ENCODE measurements around the gene XPO6. TPM values are rescaled to one million over a fixed set of nuclear protein-coding genes. Genes with fewer than 3 reads are reported as not detected.

Gene XPO6
- total RNA-seq, 3 donors from 2014 or later = 97.6 to 138 (median 114) TPM

DNA sequence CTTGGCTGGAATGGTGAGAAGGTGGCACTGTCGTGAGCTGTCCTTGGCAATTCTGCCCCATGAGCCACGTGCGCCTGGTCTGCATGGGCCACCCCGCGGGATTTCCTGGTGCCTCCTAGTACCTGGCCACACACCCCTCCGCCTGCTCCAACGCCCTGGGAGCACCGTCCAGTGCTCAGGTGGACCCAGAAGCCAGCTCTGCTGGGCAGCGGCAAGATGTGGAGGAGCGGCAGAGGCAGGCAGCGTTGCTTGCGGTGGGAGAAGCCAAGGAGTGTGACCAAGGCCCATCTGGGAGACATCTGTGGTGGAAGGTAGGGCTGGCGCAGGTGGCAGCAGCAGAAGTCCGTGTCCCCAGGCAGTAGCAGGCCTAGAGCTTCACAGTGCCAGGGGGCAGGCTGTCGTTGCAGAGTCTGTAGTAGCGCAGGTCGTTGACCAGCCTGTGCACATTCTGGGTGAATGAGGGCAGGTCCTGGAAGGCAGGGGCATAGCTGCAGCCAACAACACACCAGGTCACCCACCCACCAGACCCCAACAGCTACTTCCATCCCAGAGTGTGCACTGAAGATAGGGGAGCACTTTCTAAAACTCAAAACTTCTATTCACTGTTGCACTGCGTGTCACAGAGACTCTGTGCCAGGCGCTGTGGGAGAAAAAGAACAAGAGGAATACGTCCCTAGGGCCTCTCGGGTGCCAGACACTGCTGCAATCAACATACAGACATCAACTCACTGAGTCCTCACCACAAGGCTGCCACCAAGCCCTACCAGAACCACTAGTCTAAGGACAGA, 113.4 kb downstream of the XPO6 start:
- peaks cover 14% of the 10 kb centered on the region for H3K36me3 ChIP-seq (ENCODE audit: low read depth)

DNA sequence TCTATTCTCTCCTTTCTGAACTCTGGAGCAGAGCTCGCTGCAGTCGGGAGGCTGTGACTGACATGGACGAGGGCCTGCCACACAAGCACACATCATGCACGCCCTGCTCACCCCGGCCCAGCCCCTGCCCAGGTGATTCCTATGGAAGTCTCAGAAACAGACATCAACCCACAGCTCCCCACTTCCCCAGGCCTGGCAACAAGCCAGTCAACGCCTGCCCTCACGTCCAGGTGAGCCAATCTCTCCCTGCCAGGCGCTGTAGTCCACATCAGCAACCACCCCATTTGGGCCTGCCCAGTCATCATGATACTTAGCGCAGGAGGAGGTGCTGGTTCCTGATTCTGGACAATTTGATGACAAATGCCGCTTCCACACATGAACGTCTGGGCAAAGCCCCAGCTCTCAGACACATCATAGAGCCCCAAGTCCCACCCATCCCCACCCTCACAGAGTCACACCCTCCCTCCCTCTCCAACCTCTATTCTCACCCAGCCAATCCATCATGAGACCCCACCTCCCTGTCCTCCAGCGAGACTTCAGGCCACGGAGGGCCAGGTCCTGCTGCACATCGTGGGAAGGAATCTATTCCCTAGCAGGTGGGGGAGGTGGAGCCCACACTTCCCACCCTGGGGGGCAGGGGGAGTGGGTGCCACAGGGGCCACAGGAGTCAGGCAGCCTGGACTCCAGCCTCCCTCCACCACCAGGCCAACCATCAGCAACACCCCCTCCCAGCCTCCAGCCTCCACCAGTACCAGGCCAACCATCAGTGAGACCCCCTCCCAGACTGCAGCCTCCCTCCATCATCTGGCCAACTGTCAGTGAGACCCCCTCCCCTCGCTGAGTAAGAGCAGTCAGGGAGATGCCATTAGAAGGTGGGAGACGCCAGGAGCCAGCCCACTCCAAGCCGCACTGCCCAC, 114.5 kb downstream of the XPO6 start:
- no peaks in the 10 kb centered on the region for H3K4me1 ChIP-seq (ENCODE audit: low read depth)
- H3K9me3 ChIP-seq = no peaks in the 10 kb centered on the region
- peaks cover 14% of the 10 kb centered on the region for H3K36me3 ChIP-seq (ENCODE audit: low read depth)
- ATAC-seq (no peak), DNase-seq (peak in 1 of 3 donors; percentile 40)
- TF ChIP-seq, protein P1, sequence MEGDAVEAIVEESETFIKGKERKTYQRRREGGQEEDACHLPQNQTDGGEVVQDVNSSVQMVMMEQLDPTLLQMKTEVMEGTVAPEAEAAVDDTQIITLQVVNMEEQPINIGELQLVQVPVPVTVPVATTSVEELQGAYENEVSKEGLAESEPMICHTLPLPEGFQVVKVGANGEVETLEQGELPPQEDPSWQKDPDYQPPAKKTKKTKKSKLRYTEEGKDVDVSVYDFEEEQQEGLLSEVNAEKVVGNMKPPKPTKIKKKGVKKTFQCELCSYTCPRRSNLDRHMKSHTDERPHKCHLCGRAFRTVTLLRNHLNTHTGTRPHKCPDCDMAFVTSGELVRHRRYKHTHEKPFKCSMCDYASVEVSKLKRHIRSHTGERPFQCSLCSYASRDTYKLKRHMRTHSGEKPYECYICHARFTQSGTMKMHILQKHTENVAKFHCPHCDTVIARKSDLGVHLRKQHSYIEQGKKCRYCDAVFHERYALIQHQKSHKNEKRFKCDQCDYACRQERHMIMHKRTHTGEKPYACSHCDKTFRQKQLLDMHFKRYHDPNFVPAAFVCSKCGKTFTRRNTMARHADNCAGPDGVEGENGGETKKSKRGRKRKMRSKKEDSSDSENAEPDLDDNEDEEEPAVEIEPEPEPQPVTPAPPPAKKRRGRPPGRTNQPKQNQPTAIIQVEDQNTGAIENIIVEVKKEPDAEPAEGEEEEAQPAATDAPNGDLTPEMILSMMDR (IDR thresholded peaks at IDR 0.05) = no peak
- H3K4me3 ChIP-seq = no peak overlapping the region
- intact Hi-C loops (cut with DNase I, micrococcal nuclease) = no loop called here

More for the DNA sequence above, 113.4 kb downstream of the XPO6 start:
- intact Hi-C loops (cut with DNase I, micrococcal nuclease) = no loop called here
- TF ChIP-seq, protein P1 (IDR thresholded peaks at IDR 0.05) = no peak
- no peaks in the 10 kb centered on the region for H3K4me1 ChIP-seq (ENCODE audit: low read depth)
- H3K4me3 ChIP-seq = no peak overlapping the region
- DNase-seq (peak in 1 of 3 donors; percentile 33), ATAC-seq (no peak)
- no peaks in the 10 kb centered on the region for H3K9me3 ChIP-seq

DNA sequence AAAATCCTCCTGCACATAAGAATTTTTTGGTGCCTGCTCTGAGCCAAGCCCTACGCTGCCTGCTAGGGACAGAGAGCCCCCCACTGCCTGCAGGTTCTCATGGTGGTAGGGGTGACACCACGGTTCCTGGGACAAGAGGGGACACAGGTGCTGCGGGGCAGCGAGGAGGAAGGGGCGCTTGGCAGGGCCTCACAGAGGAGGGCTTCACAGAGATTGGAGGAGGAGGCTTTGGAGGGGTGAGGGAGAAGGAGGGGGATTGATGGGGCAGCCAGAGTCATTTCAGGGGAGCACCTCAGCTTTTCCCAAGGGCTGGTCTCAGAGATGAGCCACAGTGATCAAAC, 118.4 kb downstream of the XPO6 start:
- Histone ChIP-seq H3K4me1 (ENCODE audit: low read depth) (no peaks in the 10 kb centered on the region), H3K36me3 (ENCODE audit: low read depth) (no peaks in the 10 kb centered on the region), H3K4me3 (no peak overlapping the region), H3K9me3 (no peaks in the 10 kb centered on the region)
- peak in 1 of 3 donors; percentile 20 for DNase-seq
- ATAC-seq = no peak
- intact Hi-C loops (cut with DNase I, micrococcal nuclease) = no loop called here
- TF ChIP-seq, protein P1 (IDR thresholded peaks at IDR 0.05) = no peak

DNA sequence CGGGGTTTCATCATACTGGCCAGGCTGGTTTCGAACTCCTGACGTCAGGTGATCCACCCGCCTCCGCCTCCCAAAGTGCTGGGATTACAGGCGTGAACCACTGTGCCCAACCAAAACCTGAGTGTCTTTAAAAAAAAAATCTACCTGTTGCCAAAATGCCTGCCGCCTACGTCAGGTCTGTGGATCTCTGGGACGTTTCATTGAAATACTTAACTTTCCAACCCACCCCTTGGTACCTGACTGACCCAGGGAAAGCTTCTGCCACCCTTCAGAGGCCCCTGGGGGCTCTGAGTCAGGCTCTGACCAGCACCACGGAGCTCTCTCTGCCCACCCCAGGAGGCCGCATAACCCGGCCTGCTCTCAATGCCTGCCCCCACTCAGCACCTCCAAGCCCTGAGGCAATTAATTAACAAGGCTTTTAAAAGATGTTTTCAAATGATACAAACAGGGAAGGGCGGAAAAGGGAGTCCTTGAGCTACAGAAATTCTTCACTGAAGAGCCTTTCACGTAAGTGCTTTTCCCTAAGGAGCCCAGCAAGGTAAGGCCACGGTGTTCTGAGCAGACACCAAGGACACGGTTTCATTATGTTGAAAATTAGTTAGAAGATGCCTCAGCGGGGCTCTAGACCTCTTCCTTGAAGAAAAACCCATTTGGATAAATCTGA, 118.9 kb downstream of the XPO6 start:
- intact Hi-C loops (cut with DNase I, micrococcal nuclease) = no loop called here
- Histone ChIP-seq H3K9me3 (no peaks in the 10 kb centered on the region), H3K36me3 (ENCODE audit: low read depth) (no peaks in the 10 kb centered on the region), H3K4me1 (ENCODE audit: low read depth) (no peaks in the 10 kb centered on the region), H3K4me3 (no peak overlapping the region)
- no peak for ATAC-seq
- TF ChIP-seq, protein P1 (IDR thresholded peaks at IDR 0.05) = no peak
- peak in 1 of 3 donors; percentile 14 for DNase-seq

DNA sequence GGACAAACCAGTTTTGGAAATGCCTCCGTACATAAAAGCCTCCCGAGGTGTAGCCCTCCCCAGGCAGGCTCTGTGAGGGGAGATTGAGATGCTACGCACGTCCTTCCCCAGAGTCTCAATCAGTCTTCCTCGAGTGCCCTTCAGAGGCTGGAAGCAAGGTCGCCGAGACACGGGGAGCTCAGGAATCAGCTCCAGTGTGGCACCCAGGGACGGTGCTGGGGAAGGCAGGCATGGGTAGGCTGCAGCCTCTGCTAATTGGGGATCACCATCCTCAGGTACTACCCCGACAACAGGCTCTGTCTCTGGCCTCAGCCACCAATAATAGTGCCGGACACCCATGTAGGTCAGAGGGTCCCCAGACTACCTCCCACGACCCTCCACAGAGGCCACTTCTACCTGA, 120.1 kb downstream of the XPO6 start:
- intact Hi-C loops (cut with DNase I, micrococcal nuclease) = no loop called here
- TF ChIP-seq, protein P1 (IDR thresholded peaks at IDR 0.05) = no peak
- peak in 1 of 3 donors; percentile 35 for DNase-seq
- ATAC-seq = no peak
- Histone ChIP-seq H3K9me3 (no peaks in the 10 kb centered on the region), H3K4me1 (ENCODE audit: low read depth) (no peaks in the 10 kb centered on the region), H3K36me3 (ENCODE audit: low read depth) (no peaks in the 10 kb centered on the region), H3K4me3 (no peak overlapping the region)

All from mucosa of descending colon (tissue), 3 donors.